Midbrain (tissue), 1 donor: ENCODE measurements around the gene RYR1.
"Not testable (repeated sequence)": the region's sequence is repeated elsewhere in the genome, so short reads cannot be mapped to it uniquely, and the experiment has no call there.

Experiments
- DNase-seq: peaks from one replicate; lab custom pipeline; 2025; lab: John Stamatoyannopoulos, UW

RYR1 gene

GRCh38 chr19:38538793-38539528, 105.5 kb downstream of the RYR1 start:
- DNase-seq, result no peak

DNA sequence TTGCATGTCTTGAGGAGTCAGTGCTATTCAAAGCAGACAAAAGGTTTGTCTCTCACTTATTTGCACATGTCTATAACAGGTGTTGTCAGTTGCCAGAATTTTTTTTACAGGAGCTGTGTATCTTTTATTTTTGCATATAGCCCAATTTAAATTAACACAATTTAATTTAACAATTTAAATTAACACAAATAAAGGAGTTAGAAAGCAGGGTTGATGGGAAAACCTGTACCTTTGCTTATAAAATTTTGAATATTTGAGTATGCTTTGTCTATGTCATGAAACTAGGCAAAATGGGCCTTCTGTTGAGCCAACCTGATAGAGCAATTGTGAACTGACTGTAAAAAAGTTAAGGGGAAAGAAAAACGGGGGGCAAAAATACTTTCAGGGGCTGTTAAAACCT, 106.3 kb downstream of the RYR1 start:
- no peak for DNase-seq

DNA sequence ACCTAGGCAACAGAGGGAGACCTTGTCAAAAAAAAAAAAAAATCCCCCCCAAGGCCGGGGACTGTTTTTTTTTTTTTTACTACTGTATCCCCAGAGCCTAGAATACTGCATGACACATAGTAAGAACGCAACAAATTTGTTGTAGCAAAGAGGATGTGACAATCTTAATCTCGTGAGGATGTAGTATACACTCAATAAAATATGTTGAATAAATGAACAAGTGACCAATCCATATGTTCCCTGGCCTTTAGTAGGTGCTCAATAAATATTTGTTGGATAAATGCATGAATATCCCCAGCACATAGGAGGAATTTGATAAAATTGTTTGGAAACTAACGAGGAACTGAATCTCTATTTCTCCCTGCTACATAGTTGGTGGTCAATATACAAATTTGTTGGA, 108.5 kb downstream of the RYR1 start:
- no peak for DNase-seq

- no peak for DNase-seq
Measured at GRCh38 chr19:38543286-38543806, 109.9 kb downstream of the RYR1 start.

GRCh38 chr19:38543807-38544568, 110.5 kb downstream of the RYR1 start:
- peak; percentile 61 for DNase-seq

- DNase-seq, result no peak
Measured at GRCh38 chr19:38544569-38545315, 111.3 kb downstream of the RYR1 start.

GRCh38 chr19:38545596-38545995, 112.1 kb downstream of the RYR1 start:
- DNase-seq, result no peak

DNA sequence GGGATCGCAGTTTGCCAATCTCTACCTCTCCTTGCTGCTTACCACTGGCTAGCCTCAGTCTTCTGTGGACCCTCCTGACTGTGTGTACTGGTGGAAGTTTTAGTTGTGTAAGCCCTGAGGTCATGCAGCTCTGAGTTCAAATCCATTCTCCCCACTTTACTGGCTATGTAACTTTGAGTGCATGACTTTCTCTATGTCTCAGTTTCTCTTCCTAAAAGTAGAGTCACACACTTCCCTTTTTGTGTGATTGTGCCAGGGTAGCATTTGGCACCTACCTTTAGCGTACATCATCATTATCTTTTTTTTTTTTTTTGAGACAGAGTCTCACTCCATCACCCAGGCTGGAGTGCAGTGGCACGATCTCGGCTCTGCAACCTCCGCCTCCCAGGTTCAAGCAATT, 113.9 kb downstream of the RYR1 start:
- peak; percentile 4 for DNase-seq

DNA sequence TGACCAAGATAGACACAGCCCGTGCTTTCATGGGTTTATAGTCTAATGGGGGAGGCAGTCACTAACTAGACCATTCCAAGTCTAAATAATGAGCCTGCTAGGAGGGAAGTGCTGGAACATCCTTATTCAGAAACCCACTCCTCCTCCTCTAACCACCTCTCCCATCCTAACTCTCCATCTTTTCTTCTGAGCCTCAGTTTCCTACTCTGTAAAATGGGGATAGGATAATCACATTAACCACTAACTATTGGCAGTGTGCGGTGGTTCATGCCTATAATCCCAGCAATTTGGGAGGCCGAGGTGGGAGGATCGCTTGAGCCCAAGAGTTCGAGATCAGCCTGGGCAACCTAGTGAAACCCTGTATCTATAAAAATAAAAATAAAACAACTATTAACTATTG, 115.6 kb downstream of the RYR1 start:
- no peak for DNase-seq

DNA sequence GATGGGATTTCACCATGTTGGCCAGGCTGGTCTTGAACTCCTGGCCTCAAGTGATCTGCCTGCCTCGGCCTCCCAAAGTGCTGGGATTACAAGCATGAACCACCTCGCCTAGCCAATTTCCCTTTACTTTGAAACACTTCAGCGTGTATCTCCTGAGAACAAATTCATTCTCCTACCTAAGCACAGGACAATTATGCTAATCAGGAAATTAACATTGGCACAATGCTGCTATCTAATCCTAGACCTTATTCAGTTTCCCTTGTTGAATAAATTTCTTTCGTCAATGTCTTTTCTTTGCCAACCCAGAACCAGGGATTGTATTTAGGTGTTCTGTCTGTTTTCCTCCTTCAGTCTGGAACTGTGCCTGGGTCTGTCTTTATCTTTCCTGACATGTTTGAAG, 116.5 kb downstream of the RYR1 start:
- DNase-seq, result no peak

- no peak for DNase-seq
Measured at GRCh38 chr19:38550376-38550775, 116.9 kb downstream of the RYR1 start.

DNA sequence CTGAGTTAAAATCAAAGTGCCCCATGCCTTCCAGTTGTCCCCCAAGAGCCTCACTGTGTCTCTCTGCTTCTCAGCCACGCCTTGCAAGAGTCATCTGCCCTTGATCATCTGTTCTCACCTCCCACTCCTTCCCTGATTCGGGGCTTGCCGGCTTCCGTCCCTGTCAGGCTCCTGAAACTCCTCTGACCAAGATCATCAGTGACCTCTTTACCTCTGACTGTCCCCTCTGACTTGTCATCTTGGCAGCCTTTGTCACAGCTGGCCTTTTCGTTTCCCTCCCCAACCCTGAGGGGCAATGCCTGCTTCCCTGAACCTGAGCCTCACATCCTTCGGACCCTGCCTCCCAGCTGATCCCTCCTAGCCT, 117.9 kb downstream of the RYR1 start:
- no peak for DNase-seq

DNA sequence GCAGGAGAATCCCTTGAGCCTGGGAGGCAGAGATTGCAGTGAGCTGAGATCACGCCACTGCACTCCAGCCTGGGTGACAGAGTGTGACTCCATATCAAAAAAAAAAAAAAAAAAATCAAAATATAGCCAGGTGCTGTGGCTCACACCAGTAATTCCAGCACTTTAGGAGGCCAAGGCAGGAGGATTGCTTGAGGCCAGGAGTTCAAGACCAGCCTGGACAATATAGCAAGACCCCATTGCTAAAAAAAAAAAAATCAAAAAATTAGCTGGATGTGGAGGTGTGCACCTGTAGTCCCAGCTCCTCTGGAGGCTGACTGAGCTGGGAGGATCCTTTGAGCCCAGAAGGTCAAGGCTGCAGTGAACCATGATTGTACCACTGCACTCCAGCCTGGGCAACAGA, 119.7 kb downstream of the RYR1 start:
- DNase-seq, result not testable (repeated sequence)

DNA sequence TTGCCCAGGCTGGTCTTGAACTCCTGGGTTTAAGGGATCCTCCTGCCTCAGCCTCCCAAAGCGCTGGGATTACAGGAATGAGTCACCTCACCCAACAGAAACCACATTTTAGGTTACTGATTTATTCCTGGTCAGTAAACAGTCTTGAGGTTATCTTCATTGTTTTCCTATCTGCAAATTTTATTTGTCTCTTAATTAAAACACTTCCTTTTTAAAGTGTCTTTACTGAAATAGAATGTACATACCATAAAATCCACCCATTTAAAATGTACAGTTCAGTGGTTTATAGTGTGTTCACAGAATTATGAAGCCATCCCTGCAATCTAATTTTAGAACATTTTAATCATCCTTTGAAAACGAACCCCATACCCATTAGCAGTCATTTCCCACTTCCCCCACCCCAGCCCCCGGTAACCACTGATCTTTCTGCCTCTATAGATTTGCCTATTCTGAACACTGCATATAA, 121.2 kb downstream of the RYR1 start:
- DNase-seq, result no peak

DNA sequence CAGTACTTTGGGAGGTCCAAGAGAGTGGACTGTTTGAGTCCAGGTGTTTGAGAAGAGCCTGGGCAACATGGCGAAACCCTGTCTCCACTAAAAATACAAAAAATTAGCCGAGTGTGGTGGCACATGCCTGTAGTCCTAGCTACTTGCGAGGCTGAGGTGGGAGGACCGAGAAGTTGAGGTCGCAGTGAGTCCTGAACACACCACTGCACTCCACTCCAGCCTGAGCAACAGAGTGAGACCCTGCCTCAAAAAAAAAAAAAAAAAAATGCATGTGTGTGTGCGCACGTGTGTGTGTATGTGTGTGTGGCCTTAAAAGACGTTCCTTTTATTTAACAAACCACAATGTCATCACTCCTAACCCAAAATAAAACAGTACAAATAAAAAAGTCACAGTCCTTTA, 121.7 kb downstream of the RYR1 start:
- DNase-seq, result no peak

GRCh38 chr19:38556521-38557174, 123.2 kb downstream of the RYR1 start:
- no peak for DNase-seq

- DNase-seq, result no peak
Measured at GRCh38 chr19:38557205-38557799, 123.8 kb downstream of the RYR1 start.

- not testable (repeated sequence) for DNase-seq
Measured at GRCh38 chr19:38558933-38559332, 125.4 kb downstream of the RYR1 start.

GRCh38 chr19:38559428-38560401, 126.2 kb downstream of the RYR1 start:
- DNase-seq, result no peak

- no peak for DNase-seq
Measured at GRCh38 chr19:38561053-38561606, 127.6 kb downstream of the RYR1 start.
